GM20000 (cell line): ENCODE data around the gene NDUFAF3.
A peak's percentile ranks its signal among the peaks of the same experiment; 100 is the strongest.

Source experiments
- DNase-seq: peaks from one replicate; pipeline ENCODE4 v3.0.0; 2012; ENCODE audit warnings: low spot score
- TF ChIP-seq, protein P1 (sequence below): IDR thresholded peaks from 2 replicates; pipeline ENCODE4 v1.5.1; 2012; ENCODE audit warnings: mild to moderate bottlenecking, control low read depth; ENCODE audit errors: extremely low read depth, missing control alignments

Gene NDUFAF3

DNA sequence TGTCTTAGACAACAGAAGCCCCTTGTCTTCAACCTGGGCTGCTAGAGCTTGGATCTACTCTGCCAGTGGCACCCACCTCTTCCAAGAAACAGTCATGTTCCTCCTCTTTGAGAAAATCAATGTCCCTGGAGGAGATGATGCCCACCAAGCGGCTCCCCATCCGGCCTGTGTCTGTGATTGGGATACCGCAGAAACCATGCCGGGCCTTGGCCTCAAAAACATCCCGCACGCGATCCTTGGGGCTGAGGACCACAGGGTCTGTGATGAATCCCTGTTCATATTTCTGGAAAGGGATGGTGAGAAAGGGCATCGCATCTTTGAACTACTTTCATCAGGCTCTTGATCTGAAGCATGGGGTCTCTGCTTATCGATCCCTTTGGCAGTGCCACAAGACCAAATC, 5.7 kb downstream of the NDUFAF3 start:
- DNase-seq: no peak
- TF ChIP-seq, protein P1, sequence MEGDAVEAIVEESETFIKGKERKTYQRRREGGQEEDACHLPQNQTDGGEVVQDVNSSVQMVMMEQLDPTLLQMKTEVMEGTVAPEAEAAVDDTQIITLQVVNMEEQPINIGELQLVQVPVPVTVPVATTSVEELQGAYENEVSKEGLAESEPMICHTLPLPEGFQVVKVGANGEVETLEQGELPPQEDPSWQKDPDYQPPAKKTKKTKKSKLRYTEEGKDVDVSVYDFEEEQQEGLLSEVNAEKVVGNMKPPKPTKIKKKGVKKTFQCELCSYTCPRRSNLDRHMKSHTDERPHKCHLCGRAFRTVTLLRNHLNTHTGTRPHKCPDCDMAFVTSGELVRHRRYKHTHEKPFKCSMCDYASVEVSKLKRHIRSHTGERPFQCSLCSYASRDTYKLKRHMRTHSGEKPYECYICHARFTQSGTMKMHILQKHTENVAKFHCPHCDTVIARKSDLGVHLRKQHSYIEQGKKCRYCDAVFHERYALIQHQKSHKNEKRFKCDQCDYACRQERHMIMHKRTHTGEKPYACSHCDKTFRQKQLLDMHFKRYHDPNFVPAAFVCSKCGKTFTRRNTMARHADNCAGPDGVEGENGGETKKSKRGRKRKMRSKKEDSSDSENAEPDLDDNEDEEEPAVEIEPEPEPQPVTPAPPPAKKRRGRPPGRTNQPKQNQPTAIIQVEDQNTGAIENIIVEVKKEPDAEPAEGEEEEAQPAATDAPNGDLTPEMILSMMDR: no peak

DNA sequence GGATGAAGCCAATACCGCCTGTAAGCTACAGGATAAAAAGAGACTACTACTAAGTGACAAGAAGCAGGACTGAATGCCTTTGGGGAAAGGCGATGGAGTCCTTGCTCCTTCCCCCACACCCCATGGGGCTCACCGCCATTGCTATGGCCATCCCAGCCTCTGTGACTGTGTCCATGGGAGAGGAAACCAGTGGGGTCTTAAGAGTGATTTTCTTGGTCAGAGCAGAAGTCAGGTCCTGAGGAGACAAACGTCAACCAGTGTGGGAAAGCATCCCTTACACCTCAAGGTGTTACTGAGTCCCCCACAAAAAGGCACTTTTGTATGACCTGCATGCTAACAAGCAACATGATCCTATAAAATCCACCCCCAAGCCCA, 6.4 kb downstream of the NDUFAF3 start:
- TF ChIP-seq, protein P1: no peak
- no peak for DNase-seq

DNA sequence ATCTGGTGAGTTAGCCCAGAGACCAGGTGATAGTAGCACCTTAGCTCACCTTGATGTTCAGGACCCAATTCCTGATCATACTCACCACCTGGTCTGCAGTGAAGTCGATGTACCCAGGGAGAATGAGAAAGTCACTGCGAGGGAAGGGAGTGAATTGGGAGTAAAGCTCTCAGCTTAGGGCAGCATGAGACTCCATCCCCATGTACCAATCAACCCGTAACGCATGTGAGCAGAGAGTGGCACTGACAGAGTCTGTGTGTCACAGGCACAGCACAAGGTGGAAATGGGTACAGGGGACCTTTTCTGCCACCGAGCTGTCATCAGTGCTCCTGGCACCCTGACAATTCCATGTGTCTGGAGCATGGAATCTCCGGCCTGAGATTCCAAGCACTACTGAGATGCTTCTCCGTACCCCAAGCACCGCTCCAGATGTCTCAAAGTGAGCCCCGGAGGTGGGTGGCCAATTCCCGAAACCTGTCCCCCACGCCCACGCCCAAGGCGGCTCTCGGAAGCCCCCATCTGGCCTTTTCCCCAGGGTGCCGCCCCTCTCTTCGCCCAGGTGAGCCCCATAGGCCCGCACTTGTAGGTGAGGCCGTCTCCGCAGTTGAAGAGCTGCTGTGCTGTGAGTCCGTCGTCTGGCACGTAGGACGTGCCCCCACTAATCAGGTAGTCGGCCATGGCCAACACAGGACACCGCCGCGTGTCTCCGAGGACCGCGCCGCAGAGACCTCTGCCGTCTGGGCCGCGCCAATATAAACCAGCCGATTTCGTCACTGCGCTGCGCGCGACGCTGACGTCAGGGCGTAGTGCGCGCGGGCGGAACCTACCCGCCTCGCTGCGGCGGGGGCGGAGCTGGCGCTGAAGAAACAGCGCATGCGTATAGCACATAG, 7.0 kb downstream of the NDUFAF3 start, which contains the start of gene IMPDH2:
IMPDH2 (minus strand) TSS at position 726 of the 890 bp plus-strand sequence; CDS start at position 678, 48 bp downstream.
- DNase-seq: peak; percentile 89

DNA sequence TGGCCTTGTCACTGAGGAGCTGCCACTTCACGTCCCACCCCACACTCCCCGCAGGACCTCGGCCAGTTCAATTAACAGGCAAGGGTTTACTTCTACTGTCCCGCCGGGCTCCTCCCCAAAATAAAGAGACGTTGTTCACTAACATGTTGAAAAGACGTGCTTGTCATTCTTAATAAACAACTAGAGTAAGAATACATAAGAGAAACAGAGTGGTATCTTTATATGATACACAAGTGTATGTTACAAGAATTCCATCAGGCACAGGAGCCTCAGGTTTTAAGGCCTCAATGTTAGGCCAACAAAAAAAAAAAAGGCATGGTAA, 7.6 kb downstream of the NDUFAF3 start:
- DNase-seq: no peak
- TF ChIP-seq, protein P1: no peak

More for the DNA sequence above, 7.0 kb downstream of the NDUFAF3 start, which contains the start of gene IMPDH2:
- TF ChIP-seq, protein P1: no peak

DNA sequence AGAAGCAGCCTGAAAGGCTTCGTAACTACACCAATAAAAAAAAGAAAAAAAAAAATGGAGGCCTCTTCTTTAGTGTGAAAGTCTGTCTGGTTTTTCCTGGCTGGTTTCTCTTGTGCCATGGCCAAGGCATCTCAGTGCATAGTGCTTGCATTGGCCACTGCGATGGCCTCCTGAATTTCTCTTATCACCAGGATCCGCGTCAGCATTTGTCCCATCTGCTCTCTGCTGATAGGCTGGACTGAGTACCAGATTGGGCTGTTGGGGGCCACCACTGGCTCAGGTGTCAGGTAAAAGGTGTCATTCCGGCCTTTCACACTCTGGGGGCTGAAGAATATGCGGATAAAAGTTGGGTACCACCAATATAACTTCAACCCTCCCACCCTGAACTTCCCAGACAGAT, 8.4 kb downstream of the NDUFAF3 start:
- TF ChIP-seq, protein P1: no peak

DNA sequence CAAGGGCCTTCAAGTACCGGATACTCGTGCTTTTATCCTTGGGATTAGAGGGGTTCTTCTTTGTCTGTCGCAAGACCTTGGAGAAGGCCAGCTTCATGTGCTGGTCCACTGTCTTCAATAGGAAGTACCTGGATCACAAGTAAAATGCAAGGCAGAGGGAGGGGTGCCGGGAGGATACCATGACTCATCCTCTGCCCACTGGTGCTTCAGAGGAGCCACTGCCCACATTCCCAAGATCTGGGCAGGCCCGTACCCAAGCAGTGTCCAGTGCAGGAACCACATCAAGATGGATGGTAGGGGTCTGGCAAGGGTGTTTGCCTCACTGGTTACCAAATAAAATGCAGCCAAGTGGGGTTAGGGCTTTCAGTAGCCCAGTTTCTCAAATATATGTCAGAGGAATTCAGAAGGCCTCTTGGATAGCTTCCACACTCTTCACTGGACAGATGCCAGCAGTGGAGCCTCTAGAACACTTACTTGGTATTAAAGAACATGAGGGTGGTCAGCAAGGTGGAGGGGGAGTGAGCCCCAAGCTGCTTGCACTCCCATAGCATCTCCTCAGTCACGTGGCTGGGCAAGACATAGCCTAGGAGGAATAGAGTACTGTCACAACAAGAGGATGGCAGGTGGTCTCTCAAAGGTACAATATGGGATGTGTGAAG, 10.9 kb downstream of the NDUFAF3 start:
- no peak for DNase-seq
- TF ChIP-seq, protein P1: no peak

More for the DNA sequence above, 8.4 kb downstream of the NDUFAF3 start:
- DNase-seq: no peak

DNA sequence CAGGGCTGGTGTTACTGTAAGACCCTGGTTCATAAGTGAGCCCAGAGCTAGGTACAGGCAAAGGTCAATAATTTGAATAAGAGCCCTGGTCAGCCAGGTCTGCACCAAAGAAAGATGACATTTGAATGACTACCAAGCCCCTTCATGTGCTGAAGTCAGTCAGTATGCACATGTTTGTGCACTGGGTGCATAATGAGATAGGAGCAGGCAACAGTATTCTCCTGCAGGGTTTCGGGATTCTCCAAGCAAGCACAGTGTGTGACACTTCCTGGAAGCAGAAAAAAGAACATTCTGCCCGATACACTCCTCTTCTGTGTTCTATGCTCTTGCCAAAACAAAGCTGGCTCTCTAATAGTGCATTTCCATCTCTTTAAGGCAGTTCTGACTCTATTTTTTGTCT, 12.7 kb downstream of the NDUFAF3 start:
- TF ChIP-seq, protein P1: no peak
- DNase-seq: no peak
